ELR (cell line): ENCODE results near the gene OXLD1.
A peak's percentile ranks its signal among the peaks of the same experiment; 100 is the strongest.

Experiments
- DNase-seq: peaks from one replicate; pipeline ENCODE4 v3.0.0-alpha.2; 2015; ENCODE audit warnings: low read depth

Gene OXLD1

GRCh38 chr17:81682565-81683207 lies 16.3 kb upstream of the OXLD1 start:
- peak; percentile 40 for DNase-seq

DNA sequence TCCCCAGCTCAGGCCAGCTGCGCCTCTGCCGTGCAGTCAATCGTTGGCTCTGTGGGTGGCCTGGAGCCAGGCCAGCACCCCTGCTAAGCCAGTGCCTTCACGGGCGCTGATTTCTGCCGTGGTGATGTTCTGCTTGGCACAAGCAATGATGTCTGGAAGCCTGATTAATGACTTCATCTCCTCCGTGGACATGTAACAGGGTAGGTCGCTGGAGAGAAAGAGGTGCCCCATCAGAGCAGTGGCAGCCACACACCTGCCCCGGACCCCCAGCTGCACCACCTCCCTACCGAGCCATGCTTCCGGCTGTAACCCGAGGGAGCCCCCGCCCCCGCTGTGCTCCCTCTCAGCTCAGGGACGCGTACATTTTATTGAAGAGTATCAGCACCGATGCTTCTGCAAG lies 15.3 kb upstream of the OXLD1 start:
- no peak for DNase-seq

DNA sequence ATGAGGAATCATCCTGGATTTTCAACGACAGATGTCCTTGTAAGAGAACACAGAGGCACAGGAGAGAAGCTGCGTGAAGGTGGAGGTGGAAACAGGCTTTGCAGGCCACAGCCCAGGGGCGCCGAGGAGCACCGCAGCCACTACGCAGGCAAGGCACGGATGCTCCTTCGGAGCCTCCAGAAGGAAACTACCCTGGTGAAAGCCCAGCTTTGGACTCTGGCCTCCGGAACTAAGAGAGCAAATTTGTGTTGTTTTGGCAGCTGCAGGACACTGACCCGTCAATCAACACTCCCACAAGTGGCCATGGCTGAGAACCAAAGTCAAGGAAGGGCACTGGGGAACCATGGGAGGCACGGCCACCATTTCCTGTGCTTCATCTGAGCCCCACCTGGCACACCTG lies 13.7 kb upstream of the OXLD1 start:
- DNase-seq, result no peak

DNA sequence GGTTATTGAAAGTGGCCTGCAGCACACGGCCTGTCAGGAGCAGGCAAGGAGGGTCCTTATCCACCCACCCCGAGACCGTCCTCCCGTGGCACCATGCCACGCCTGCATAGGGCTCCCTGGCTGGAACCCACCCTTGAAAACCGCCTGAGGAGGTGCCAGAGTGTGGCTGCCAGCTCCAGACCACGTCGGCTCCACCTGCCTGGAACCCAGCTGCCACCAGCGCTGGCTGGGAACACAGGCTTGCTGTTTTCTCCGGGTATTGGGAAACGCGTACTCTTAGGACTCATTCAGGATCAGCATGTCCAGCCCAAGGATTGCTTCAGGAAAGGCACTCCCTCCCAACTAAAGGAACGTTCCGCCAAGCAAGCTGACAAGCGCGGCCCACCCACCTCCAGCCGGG lies 10.5 kb upstream of the OXLD1 start:
- no peak for DNase-seq

GRCh38 chr17:81675515-81676221 lies 9.3 kb upstream of the OXLD1 start:
- peak; percentile 49 for DNase-seq

DNA sequence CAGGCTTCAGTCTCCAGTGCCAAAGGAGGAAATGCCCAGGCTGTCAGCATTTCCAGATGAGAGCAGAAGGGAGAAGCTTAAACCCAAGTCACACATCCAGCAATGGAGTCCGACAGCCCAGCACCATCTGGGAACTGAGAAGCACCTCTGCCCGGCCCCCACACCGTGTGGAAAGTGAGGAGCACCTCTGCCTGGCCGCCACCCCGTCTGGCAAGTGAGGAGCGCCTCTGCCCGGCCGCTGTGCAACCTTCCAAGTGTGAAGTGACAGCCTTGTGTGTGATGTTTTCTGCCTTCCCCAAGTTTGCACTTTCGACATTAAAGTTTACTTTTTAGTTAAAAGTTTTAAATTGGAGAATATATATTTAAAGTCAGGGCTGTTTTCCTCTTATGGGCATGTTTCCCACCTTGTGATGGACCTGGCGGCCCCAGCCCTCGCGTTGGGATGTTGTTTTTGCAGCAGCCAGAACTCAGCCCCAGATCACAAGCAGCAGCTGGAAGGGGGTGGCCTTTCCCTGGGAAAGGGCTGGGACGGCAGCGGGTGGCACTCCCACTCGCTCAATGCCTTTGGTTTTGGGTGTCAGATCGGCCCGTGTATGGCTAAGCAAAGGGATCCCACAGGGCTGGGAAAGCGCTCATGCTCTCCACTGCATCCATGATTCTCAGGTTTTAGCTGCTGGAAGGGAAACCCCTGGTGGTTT lies 7.3 kb upstream of the OXLD1 start:
- DNase-seq, result no peak

GRCh38 chr17:81672954-81673353 lies 6.5 kb upstream of the OXLD1 start:
- no peak for DNase-seq

- no peak for DNase-seq
Measured at GRCh38 chr17:81672504-81672903, 6.1 kb upstream of the OXLD1 start.

- peak; percentile 31 for DNase-seq
Measured at GRCh38 chr17:81667754-81668153, 1.3 kb upstream of the OXLD1 start.

- no peak for DNase-seq
Measured at GRCh38 chr17:81666092-81666341, 388 bp downstream of the OXLD1 start.

DNA sequence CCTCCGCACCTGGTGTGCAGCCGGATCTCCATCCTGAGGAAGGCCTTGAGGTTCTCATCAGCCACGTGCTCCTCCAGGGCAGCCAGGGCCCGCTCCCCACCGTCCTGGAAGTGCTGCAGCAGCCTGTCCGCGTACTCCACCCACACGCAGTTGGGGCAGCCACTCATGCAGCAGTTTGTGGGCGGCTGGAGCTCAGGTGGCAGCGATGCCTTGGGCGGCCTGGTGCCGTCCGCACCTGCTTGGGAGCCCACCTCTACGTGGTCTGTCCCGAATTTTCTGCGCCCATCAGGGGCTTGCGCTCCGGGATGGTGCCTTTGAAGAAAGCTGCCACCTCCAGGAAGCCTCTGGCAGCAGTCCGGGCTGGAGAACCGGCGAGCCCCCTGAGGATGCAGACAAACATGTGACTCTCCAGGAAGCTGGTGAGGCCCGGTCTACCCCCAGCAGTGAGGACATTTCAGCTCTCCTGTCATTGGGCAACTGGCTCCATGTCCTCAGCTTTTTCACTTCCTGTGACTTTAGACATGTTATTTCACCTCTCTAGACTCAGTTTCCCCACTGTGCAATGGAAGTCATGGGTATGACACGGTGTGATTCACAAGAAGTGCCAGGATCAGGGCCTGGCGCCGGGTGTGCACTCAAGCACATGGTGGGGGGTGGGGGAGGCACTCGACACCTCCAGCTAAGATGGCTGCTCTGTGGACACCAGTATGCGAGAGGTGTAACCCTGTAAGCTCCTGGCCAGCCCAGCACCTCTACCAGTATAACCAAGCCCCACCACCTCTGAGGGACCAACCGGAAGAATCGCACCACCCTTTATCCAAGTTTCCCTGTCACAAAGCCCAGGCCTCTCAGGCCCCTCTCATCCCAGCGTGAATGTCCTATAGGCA lies 957 bp downstream of the OXLD1 start:
- DNase-seq, result peak; percentile 58

DNA sequence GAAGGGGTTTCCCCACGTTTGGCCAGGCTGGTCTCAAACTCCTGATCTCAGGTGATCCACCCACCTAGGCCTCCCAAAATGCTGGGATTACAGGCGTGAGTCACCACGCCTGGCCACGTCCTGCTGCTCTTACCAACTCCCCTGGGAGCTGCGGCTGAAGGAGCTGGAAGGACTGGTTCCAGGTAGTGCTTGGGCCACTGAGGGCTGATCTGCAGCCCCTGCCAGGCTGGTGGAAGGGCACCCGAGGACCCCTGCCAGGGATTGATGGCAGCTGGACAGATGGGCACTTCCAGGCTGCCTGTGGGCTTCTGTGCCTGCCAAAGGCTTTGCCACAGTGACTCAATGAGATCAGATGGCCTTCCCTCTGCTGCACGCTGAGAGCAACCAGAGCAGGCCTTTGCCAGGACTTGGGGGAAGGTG lies 2.3 kb downstream of the OXLD1 start:
- no peak for DNase-seq

- no peak for DNase-seq
Measured at GRCh38 chr17:81662002-81662401, 4.4 kb downstream of the OXLD1 start.

DNA sequence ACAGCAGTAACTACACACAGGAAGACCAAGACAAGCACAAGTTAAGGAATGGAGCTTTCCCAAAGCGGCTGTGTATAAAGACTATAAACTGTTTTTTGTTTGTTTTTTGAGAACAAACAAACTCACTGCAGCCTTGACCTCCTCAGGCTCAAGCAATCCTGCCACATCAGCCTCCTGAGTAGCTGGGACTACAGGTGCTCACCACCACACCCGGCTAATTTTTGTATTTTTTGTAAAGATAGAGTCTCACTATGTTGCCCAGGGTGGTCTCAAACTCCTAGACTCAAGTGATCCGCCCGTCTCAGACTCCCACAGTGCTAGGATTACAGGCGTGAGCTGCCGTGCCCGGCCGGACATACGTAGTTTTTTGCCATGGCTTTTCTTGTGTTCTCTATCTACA lies 6.0 kb downstream of the OXLD1 start:
- DNase-seq, result no peak

DNA sequence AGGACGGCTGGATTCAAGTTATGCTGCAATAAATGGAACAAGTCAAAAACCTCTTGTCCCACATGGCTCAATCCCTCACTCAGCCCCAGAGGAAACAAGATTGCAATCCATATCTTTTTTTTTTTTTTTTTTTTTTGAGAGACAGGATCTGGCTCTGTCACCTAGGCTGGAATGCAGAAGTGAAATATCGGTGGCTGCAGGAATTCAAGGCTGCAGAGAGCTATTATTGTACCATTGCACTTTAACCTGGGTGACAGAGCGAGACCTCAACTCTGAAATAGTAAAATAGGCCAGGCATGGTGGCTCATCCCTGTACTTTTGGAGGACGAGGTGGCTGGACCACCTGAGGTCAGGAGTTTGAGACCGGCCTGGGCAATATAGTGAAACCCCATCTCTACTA lies 7.4 kb downstream of the OXLD1 start:
- DNase-seq, result no peak

DNA sequence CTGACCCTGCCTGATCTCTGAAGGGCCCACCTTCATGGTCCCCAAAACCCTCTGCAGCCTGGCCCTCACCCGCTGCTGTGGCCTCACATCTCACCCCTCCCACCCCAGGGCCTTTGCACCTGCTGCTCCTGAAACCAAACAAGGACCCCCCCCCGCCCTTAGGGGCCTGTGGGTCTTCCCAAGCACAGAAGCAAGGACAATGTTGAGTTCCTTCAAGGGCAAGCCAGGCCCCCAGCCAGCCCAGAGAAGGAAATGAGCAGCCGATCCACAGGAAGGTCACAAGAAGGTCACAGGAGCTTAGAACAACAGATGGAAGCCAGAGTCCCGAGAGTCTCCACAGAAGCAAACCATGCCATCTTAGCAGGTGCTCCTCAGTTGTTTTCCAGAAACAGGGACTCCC lies 9.6 kb downstream of the OXLD1 start:
- no peak for DNase-seq

- no peak for DNase-seq
Measured at GRCh38 chr17:81656118-81656743, 10.2 kb downstream of the OXLD1 start, which contains the start of gene PDE6G. Gene PDE6G (minus strand): TSS chr17:81656542. CDS start chr17:81653305, 3,237 bp downstream.

- DNase-seq, result no peak
Measured at GRCh38 chr17:81655378-81656117, 10.9 kb downstream of the OXLD1 start.

GRCh38 chr17:81652906-81653771 lies 13.3 kb downstream of the OXLD1 start:
- DNase-seq, result no peak

- DNase-seq, result peak; percentile 97
Measured at GRCh38 chr17:81651692-81652091, 14.7 kb downstream of the OXLD1 start.
